GM19035 (cell line): ENCODE data around the gene CRBN.

ENCODE experiments used
- ATAC-seq: cut with Tn5 transposase; IDR thresholded peaks from one replicate; pipeline ENCODE4 v1.9.1; 2021; ENCODE audit not compliant: unreplicated experiment

Gene CRBN

GRCh38 chr3:3117651-3118050, 61.8 kb downstream of the CRBN start:
- ATAC-seq: no peak

DNA sequence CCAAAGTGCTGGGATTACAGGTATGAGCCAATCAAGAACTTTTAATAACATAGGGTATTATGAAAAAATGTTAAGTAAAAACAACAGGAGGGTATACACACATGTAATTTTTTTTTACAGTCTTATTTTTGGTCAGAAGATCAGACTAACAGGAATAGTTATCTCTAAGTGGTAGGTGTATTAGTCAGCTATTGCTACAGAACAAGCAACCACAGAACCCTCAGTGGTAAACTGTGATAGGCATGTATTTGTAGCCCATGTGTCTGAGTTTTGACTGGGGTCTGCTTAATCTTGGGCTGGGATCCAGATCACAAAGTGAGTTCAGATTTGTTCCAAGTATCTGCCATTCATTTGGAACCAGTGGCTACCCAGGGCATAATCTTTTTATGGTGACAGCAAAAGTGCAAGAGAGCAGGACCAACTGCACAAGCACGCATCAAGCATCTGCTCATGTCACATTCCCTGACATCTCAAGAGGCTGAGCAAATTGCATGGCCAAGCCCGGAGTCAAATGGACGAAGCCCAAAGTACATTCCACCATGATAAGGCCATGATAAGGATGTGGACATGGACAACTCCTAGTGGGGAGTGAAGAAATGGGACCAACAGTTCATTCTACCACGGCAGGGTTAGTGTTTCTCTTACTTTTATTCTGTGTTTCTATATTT, 66.3 kb downstream of the CRBN start:
- ATAC-seq: no peak

- no peak for ATAC-seq
These were observed 68.6 kb downstream of the CRBN start for GRCh38 chr3:3110749-3111361.

DNA sequence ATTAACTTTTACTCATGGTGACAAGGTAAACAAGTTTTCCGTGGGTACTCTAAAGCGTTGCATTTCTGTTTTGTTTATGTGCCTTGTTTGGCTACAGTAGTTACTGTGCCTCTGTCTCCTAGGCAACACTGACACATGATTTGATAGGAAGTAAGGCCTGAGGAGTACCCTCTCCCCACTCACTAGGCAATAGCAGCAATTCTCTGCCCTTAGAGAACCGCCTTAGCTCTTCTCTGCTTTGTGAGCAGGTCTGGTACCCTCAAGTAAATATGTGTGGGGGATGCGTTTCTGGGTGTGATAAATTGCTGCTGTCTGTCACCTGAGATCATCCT, 69.2 kb downstream of the CRBN start, which contains the start of gene IL5RA:
Gene IL5RA (minus strand): TSS at position 76 of the 332 bp plus-strand sequence. CDS start 5,390 bp downstream, outside the sequence.
- peak; percentile 60 for ATAC-seq

DNA sequence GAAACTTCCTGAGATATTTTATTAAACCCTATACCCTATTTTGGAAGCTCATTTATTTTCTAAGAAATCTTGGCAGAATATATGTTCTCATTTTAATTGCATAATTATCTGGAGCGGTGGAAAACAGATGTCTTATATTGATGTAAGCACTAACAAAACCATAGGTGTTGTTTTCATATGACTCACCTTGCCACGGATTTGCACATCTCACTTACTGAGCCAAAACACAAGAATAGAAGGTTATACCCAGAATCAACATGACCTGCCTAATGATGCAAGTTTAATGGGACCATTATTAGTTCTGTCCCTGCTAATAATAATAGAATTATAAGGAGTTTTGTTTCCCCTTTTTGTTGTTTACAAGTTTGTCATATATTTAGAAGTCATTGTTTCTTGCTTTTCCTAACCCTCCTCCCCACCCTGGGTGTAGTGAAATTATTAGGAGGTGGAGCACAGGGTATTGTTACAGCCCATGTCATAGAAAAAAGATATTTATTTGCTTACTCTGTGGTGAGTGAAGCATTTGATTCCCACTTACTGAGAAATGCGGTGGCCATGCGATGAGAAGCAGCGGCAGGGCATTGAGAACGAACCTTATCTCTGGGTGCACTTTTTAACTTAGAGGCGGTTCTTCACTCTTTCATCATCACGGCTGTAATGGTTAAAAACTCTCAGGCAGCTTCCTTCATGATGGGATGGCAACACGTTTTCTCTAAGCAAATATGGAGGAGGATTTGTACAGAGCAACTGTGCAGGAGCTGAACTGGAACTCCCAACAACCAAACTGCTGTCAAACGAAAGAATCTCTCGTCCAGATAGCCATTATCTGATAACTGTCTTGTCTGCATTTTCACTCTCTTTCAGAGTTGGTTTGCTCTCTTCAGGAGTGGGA, 69.8 kb downstream of the CRBN start:
- ATAC-seq: peak; percentile 75

DNA sequence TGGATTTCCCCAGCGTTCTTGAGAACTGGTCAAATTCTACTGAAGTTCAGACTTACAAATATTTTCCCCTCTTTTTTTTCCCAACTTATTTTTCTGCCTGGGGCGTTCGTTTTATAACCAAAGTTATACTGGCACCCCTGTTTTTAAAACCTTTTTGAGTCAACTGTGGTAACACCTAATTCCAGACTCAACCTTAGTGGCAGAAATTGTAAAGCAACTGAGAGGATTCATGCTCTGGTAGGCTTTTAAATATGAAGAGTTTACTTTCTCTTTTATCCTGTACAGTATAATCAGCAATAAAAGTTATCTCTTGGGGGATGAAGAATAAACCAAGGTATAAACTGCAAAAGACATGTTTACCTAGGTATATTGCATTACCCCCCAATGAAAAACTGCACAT, 71.6 kb downstream of the CRBN start:
- no peak for ATAC-seq

DNA sequence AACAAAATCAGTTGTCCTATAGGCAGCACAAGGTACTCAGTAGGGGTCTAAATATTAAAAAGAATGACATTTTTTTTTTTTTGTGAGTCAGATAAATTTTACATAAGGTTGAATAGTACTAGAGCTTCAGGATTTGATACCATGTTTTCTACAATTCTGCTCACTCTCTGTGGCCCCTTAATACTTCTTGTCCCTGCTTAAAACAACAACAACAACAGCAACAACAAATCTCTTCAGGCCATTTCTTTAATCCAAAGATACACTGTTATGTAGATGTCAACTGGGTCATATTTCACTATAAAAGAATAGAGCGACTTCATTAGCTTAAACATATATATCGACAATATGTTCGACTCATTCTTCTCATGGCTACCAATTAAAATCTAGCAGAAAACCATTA, 72.3 kb downstream of the CRBN start:
- ATAC-seq: no peak

DNA sequence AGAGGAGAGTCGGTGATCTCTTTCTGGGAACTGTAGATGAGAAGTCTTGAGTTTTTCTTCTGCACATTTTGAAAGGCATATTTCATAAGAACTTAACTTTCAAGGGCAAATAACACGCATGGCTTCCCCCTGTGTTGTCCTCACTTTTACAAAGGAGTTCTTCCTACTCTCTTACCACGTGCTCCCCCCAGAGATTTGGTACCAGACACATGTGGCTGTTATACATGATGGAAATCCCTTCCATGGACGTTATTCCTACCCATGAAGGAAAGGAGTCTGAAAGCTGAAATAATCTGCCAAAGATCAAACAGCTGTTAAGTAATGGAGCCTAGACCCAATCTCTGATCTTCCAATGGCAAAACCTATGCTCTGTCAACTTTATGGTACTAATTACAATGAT, 73.7 kb downstream of the CRBN start:
- ATAC-seq: no peak

GRCh38 chr3:3105246-3105645, 74.2 kb downstream of the CRBN start:
- ATAC-seq: no peak

GRCh38 chr3:3102751-3103150, 76.7 kb downstream of the CRBN start:
- no peak for ATAC-seq

DNA sequence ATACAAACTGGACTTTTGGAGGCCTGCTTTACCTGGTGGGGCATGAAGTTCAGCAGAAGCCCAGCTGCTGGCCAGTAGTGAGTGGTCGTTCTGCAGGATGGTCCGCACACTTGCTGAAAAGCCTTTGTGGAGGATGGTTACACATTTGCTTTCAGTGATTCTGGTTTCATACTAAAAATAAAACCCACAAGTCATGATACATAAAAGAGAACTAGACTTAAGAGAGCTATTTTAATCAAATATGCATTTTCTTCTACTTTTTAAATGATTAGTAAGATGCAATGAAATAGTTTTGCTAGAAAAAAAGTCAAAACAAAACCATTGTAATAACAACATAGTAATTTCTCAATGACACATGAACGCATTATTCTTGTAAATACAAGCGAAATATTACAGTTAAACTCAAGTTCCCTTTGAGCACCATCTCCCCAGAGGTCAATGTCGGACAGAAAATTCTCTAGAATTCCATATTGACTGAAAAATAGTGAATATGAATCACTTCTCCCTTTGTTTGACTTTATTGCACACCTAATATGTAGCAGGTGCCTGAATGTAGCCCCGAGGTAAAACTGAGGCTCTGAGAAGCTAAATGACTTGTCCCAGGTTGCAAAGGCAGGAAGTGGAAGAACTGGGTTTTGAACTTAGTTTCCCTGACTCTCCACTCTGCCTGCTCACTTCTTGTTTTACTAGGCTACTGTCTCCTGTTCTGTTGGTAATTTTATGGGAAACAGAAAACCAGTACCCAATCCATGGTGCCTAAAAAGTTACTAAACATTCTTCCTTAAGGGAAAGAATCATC, 77.6 kb downstream of the CRBN start:
- ATAC-seq: peak; percentile 64
